ENCODE measurements around the gene POU6F2. TPM values are rescaled to one million over a fixed set of nuclear protein-coding genes. Genes with fewer than 3 reads are reported as not detected.

POU6F2 gene
- polyA plus RNA-seq, 1 experiment = not detected

- ChIA-PET CTCF (interaction anchor here (0.5 to 3.1 kb wide), 20 partner anchors 9 to 662 kb away, joined by 3 to 27 read pairs (median 4); no protein-coding TSS in a partner anchor), POLR2A (no interaction called here)
- no peak overlapping the region for H3K4me3 ChIP-seq (ENCODE audit: low read depth, low read length)
- TF ChIP-seq CTCF (IDR thresholded peaks at IDR 0.05; ENCODE audit: insufficient read depth, low read depth, low read length) = peak; percentile 87
- peaks cover 1% of the 10 kb centered on the region; the same call in 1 of the 2 replicates for H3K27me3 ChIP-seq (ENCODE audit: control insufficient read depth, insufficient read depth, low read length)
- no peak for DNase-seq (ENCODE audit: low read depth)
- H3K36me3 ChIP-seq (ENCODE audit: control insufficient read depth, insufficient read depth, low read length) = no peaks in the 10 kb centered on the region
These were observed 476.1 kb downstream of the POU6F2 start for GRCh38 chr7:39453743-39454355.

- Histone ChIP-seq H3K27me3 (ENCODE audit: control insufficient read depth, insufficient read depth, low read length) (no peaks in the 10 kb centered on the region; the same call in 1 of the 2 replicates), H3K4me3 (ENCODE audit: low read depth, low read length) (peak overlapping the region; percentile 14; the same call in 1 of the 2 replicates), H3K36me3 (ENCODE audit: control insufficient read depth, insufficient read depth, low read length) (no peaks in the 10 kb centered on the region)
- TF ChIP-seq CTCF (IDR thresholded peaks at IDR 0.05; ENCODE audit: insufficient read depth, low read depth, low read length) = no peak
- POLR2A ChIA-PET = no interaction called here
- CTCF ChIA-PET = no interaction called here
- no peak for DNase-seq (ENCODE audit: low read depth)
These were observed 480.5 kb downstream of the POU6F2 start for GRCh38 chr7:39458061-39458745.

- no peak for DNase-seq (ENCODE audit: low read depth)
- no peaks in the 10 kb centered on the region for H3K36me3 ChIP-seq (ENCODE audit: control insufficient read depth, insufficient read depth, low read length)
- POLR2A ChIA-PET = no interaction called here
- H3K27me3 ChIP-seq (ENCODE audit: control insufficient read depth, insufficient read depth, low read length) = no peaks in the 10 kb centered on the region; the same call in none of the 2 replicates
- TF ChIP-seq CTCF (IDR thresholded peaks at IDR 0.05; ENCODE audit: insufficient read depth, low read depth, low read length) = no peak
- no peak overlapping the region for H3K4me3 ChIP-seq (ENCODE audit: low read depth, low read length)
- CTCF ChIA-PET = no interaction called here
These were observed 481.9 kb downstream of the POU6F2 start for GRCh38 chr7:39459636-39460035.

GRCh38 chr7:39460486-39460885 lies 482.8 kb downstream of the POU6F2 start:
- Histone ChIP-seq H3K4me3 (ENCODE audit: low read depth, low read length) (no peak overlapping the region), H3K27me3 (ENCODE audit: control insufficient read depth, insufficient read depth, low read length) (no peaks in the 10 kb centered on the region; the same call in none of the 2 replicates), H3K36me3 (ENCODE audit: control insufficient read depth, insufficient read depth, low read length) (no peaks in the 10 kb centered on the region)
- DNase-seq (ENCODE audit: low read depth) = no peak
- CTCF ChIA-PET = interaction anchor here (0.8 to 1.4 kb wide), 2 partner anchors 17 to 664 kb away, joined by 3 read pairs; no protein-coding TSS in a partner anchor
- TF ChIP-seq CTCF (IDR thresholded peaks at IDR 0.05; ENCODE audit: insufficient read depth, low read depth, low read length) = no peak
- POLR2A ChIA-PET = interaction anchor here (0.6 kb wide), 1 partner anchor 26 kb away, joined by 3 read pairs; no protein-coding TSS in a partner anchor

- CTCF ChIA-PET = interaction anchor here (1.4 to 2.9 kb wide), 2 partner anchors 8 to 18 kb away, joined by 3 to 18 read pairs; no protein-coding TSS in a partner anchor
- Histone ChIP-seq H3K36me3 (ENCODE audit: control insufficient read depth, insufficient read depth, low read length) (no peaks in the 10 kb centered on the region), H3K27me3 (ENCODE audit: control insufficient read depth, insufficient read depth, low read length) (no peaks in the 10 kb centered on the region; the same call in none of the 2 replicates), H3K4me3 (ENCODE audit: low read depth, low read length) (no peak overlapping the region)
- POLR2A ChIA-PET = no interaction called here
- no peak for TF ChIP-seq CTCF (IDR thresholded peaks at IDR 0.05; ENCODE audit: insufficient read depth, low read depth, low read length)
- DNase-seq (ENCODE audit: low read depth) = no peak
These were observed 483.6 kb downstream of the POU6F2 start for GRCh38 chr7:39461263-39461820.

All from BJ (cell line).